Breast epithelium (tissue), 3 donors: Measurements from ENCODE around the gene PSG6.
"Not testable (repeated sequence)": the region's sequence is repeated elsewhere in the genome, so short reads cannot be mapped to it uniquely, and the experiment has no call there.

Experiments
- POLR2A ChIP-seq: fragments of 450-650 bp; IDR thresholded peaks from one replicate; pipeline ENCODE4 v1.6.1; 2016; ENCODE audit warnings: antibody characterized with exemption, mild to moderate bottlenecking, moderate library complexity
- TF ChIP-seq, protein P1 (sequence below), 3 donors: fragments of 450-650 bp; IDR thresholded peaks; one replicate each; pipeline ENCODE4 v1.5.1; 2016 to 2017; ENCODE audit warnings: antibody characterized with exemption in 3 of 3, mild to moderate bottlenecking in 3 of 3, moderate library complexity in 3 of 3

DNA sequence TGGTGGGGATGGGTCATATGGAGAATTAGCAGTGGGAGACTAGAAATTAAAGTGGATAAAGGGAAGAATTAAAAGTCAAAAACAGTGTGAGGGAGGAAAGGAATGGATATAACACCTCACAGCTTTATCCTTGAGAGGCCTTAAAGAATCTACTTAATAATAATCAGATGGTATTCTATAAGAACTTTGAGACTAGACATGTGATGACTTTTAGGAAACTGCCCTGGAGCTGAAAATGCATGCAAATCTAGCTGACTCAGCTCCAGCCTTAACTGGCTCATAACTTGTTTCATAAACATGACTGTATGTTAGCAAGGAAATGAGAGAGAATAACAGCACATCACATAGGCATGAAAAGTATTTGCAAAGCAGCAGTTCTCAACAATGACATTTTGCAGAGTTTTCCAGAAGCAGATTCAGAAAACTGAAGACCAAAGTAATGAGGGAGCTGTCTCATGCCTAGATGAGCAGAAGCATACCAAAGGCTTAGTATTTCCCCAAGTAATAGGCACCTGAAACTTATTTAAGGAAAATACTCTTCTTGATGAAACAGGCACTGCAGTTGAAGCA lies 29.7 kb downstream of the PSG6 start:
- TF ChIP-seq, protein P1, sequence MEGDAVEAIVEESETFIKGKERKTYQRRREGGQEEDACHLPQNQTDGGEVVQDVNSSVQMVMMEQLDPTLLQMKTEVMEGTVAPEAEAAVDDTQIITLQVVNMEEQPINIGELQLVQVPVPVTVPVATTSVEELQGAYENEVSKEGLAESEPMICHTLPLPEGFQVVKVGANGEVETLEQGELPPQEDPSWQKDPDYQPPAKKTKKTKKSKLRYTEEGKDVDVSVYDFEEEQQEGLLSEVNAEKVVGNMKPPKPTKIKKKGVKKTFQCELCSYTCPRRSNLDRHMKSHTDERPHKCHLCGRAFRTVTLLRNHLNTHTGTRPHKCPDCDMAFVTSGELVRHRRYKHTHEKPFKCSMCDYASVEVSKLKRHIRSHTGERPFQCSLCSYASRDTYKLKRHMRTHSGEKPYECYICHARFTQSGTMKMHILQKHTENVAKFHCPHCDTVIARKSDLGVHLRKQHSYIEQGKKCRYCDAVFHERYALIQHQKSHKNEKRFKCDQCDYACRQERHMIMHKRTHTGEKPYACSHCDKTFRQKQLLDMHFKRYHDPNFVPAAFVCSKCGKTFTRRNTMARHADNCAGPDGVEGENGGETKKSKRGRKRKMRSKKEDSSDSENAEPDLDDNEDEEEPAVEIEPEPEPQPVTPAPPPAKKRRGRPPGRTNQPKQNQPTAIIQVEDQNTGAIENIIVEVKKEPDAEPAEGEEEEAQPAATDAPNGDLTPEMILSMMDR (IDR thresholded peaks at IDR 0.05) = not testable (repeated sequence)
- TF ChIP-seq POLR2A = not testable (repeated sequence)
